Ishikawa (cell line): ENCODE measurements around the gene BABAM1.

Experiments
- CEBPB ChIP-seq: IDR thresholded peaks from 2 replicates; pipeline ENCODE4 v1.6.1; 2012
- CREB1 ChIP-seq: IDR thresholded peaks from 2 replicates; pipeline ENCODE4 v1.6.1; 2012; ENCODE audit warnings: low read depth
- EGR1 ChIP-seq: IDR thresholded peaks from 2 replicates; pipeline ENCODE4 v1.6.1; 2012
- EP300 ChIP-seq: IDR thresholded peaks from 2 replicates; pipeline ENCODE4 v1.6.1; 2012; ENCODE audit warnings: borderline replicate concordance
- FOXM1 ChIP-seq: IDR thresholded peaks from 2 replicates; pipeline ENCODE4 v1.6.1; 2012; ENCODE audit warnings: low read depth, borderline replicate concordance
- MAX ChIP-seq: IDR thresholded peaks from 2 replicates; pipeline ENCODE4 v1.6.1; 2012
- NFIC ChIP-seq: IDR thresholded peaks from 2 replicates; pipeline ENCODE4 v1.6.1; 2012
- RAD21 ChIP-seq: IDR thresholded peaks from 2 replicates; pipeline ENCODE4 v1.6.1; 2012; ENCODE audit warnings: low read depth
- REST ChIP-seq: IDR thresholded peaks from 2 replicates; pipeline ENCODE4 v1.6.1; 2012; ENCODE audit warnings: low read depth, mild to moderate bottlenecking
- TAF1 ChIP-seq: IDR thresholded peaks from 2 replicates; pipeline ENCODE4 v1.6.1; 2012; ENCODE audit warnings: low read depth, mild to moderate bottlenecking
- TCF12 ChIP-seq: IDR thresholded peaks from 2 replicates; pipeline ENCODE4 v1.6.1; 2012; ENCODE audit warnings: low read depth
- TEAD4 ChIP-seq: IDR thresholded peaks from 2 replicates; pipeline ENCODE4 v1.6.1; 2012
- YY1 ChIP-seq: IDR thresholded peaks from 2 replicates; pipeline ENCODE4 v1.6.1; 2012; ENCODE audit warnings: low read depth
- ZBTB7A ChIP-seq: IDR thresholded peaks from 2 replicates; pipeline ENCODE4 v1.6.1; 2012; ENCODE audit warnings: low read depth
- TF ChIP-seq, protein P1 (sequence below): IDR thresholded peaks from 2 replicates; pipeline ENCODE4 v1.6.1; 2012

Gene BABAM1

DNA sequence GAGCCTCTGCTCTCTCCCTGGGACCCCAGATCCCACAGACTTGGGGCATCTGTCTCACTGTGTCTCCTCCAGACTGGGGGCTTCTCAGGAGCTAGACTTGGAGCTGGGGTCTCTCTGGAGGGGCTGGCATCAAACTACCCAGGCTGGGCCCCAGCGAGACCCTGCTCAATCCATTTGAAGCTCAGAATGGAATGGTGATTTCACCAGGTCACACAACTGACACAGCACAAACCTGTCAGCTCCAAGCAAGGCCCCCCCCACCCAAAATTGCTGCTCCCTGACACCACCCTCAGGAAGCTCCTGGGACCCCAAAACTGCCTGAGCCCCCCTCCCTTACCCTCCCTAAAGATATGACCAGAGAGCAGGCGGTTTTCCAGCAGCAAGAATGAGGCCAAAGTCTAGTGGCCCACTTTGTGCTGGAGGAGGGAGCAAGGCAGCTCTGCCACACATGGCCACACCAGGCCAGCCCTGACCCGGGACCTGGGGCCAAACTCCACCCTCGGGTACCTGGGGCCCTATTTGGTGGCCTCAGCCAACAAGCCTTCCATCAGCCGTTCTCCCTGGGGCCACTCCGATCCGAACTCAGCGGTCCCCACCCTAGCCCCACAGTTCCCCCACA, 23.9 kb upstream of the BABAM1 start:
- TF ChIP-seq EGR1 (no peak), TEAD4 (no peak)

GRCh38 chr19:17243830-17244617, 23.2 kb upstream of the BABAM1 start:
- TF ChIP-seq EGR1 = no peak
- no peak for TF ChIP-seq REST
- TF ChIP-seq TAF1 = 0 out of 2 replicates have a peak, but pooled peaks have one; percentile 15

DNA sequence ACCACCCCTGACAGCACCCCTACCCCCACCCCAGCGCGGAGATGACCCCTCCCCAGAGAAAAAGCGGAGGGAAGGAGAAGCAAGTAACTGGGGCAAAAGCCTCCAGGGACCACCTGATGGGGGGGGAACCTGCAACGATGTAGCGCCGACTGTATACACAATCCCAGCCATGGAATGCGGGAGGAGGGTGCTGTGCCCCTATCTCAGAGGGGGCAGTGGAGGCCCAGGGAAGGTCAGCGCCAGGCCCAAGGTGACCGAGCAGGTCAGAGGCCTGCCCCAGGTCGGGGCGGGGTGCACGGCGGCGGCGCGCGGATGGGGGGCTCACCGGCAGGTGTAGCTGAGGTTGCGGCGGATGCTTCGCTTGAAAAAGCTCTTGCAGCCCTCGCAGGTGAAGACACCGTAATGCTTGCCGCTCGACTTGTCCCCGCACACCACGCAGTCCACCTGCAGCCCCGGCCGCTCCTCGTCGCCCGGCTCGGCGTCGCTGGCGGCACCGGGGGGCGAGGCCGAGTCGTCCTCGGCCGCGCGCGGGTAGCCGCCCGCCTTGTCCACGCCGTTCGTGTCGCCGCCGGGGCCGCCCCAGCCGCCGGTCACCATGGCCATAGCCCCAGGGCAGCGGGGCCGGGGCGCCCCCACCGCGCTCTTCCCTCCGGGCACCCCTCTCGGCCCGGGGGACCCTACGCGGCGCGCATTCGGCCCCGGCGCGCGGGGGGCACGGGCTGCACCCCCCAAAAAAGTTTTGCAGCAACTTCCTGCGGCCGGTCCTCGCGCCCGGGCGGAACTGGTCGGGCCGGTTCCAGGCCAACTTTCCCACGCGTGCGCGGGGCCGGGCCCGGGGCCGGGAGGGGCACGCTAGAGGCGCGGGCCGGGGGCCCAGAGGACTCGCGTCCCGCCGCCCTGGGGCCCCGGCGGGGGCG, 22.4 kb upstream of the BABAM1 start:
- TF ChIP-seq CEBPB (0 out of 2 replicates have a peak, but pooled peaks have one; percentile 20), CREB1 (no peak), MAX (peak; percentile 64), ZBTB7A (0 out of 2 replicates have a peak, but pooled peaks have one; percentile 16), EGR1 (no peak), TAF1 (peak; percentile 46), FOXM1 (no peak), REST (no peak), TCF12 (0 out of 2 replicates have a peak, but pooled peaks have one; percentile 15), RAD21 (no peak), TEAD4 (0 out of 2 replicates have a peak, but pooled peaks have one; percentile 19), NFIC (peak; percentile 30; the same call in 1 of the 2 replicates), EP300 (peak; percentile 36; the same call in 1 of the 2 replicates), YY1 (no peak)
- TF ChIP-seq, protein P1, sequence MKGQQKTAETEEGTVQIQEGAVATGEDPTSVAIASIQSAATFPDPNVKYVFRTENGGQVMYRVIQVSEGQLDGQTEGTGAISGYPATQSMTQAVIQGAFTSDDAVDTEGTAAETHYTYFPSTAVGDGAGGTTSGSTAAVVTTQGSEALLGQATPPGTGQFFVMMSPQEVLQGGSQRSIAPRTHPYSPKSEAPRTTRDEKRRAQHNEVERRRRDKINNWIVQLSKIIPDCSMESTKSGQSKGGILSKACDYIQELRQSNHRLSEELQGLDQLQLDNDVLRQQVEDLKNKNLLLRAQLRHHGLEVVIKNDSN = no peak

DNA sequence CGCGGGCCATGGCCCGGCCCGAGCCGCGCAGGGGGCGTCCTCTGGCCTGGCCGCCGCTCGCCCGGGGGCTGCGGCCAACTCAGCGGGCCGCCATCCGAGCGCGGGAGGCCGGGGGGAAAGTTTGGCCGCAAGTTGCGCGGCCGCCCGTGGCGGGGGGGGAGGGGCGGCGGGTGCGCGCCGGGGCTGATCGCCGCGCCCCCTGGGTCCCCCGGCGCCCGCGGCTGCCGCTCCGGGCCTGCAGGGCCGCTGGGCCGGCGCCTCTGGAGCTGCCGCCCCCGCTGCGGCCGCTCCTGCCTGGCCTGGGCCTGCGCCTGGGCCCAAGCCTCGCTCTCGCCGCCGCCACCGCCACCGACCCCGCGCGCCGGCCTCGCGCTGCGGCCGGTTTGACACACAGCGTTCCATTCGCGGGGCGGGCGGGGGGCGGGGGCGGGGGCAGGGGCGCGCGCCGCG, 21.7 kb upstream of the BABAM1 start, which contains the start of gene NR2F6:
Gene NR2F6, minus strand, starts transcription at position 385 of the 450 bp plus-strand sequence. CDS start 699 bp downstream, outside the sequence.
- TF ChIP-seq TCF12 (no peak), REST (no peak), NFIC (no peak; the same call in 1 of the 2 replicates), CEBPB (no peak), MAX (no peak), YY1 (no peak), TAF1 (no peak), FOXM1 (no peak), EGR1 (no peak)
- TF ChIP-seq, protein P1 = no peak
